ENCODE data around the gene RAPGEF6.
A peak's percentile ranks its signal among the peaks of the same experiment; 100 is the strongest.

RAPGEF6 gene

DNA sequence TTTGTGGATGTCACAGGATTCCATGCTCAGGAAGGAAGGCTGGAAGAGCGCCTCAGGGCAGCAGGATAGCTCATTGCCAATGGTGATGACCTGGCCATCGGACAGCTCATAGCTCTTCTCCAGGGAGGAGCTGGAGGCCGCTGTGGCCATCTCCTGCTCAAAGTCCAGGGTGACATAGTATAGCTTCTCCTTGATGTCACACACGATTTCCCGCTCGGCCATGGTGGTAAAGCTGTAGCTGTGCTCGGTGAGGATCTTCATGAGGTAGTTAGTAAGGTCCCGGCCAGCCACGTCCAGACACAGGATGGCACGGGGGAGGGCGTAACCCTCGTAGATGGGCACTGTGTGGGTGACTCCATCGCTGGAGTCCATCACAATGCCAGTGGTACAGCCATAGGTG is 24.3 kb upstream of the RAPGEF6 start:
- in situ Hi-C loops (cut with MboI; ENCODE audit: low sequenced_read_pairs), result no loop called here
- no peaks in the 10 kb centered on the region for H3K4me1 ChIP-seq
- H3K27me3 ChIP-seq (ENCODE audit: low read depth), result no peaks in the 10 kb centered on the region
- H3K36me3 ChIP-seq (replicated peaks), result peaks cover 17% of the 10 kb centered on the region
- no peak overlapping the region for H3K4me3 ChIP-seq
- DNase-seq (ENCODE audit: low spot score in 2 of 2), result no peak
- no peaks in the 10 kb centered on the region for H3K9me3 ChIP-seq

DNA sequence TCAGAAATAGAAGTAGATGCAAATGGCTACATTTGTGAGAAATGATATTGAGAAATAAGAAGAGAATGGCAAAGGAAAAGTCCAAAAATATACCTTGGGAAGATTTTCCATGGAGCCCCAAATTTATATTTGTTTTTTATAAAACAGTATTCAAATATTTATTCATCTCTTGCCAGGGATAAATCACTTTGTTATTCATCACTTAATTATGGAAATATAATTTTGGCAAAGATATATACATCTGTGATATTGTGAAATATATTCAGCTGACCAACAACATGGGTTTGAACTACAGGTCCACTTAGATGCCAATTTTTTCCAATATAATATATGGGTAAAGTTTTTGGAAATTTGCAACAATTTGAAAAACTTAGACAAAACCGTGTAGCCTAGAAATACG is 19.7 kb upstream of the RAPGEF6 start:
- no peaks in the 10 kb centered on the region for H3K27me3 ChIP-seq (ENCODE audit: low read depth)
- peaks cover 8% of the 10 kb centered on the region; the same call in 1 of the 2 replicates for H3K36me3 ChIP-seq (replicated peaks)
- H3K4me3 ChIP-seq, result no peak overlapping the region
- H3K4me1 ChIP-seq, result no peaks in the 10 kb centered on the region
- H3K9me3 ChIP-seq, result no peaks in the 10 kb centered on the region
- in situ Hi-C loops (cut with MboI; ENCODE audit: low sequenced_read_pairs), result no loop called here
- DNase-seq (ENCODE audit: low spot score in 2 of 2), result no peak

DNA sequence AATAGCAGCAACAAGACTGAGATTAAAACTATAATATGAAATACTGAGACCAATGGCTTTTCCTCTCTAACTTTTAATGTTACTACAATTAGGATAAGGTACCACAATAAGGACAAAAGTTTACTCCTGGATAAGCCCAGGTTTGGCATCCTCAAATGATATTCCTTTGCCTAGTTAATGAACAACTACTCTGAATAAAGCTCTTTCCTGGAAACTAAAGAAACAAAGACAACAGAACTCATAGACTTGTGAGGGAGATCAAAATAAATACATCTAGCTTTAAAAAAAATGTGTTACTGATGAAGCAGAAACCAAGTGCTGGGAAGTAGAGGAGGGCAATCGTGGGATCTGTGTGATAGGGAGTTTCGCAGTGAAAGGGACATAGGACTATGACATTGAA is 19.3 kb upstream of the RAPGEF6 start:
- no peaks in the 10 kb centered on the region for H3K4me1 ChIP-seq
- H3K4me3 ChIP-seq, result no peak overlapping the region
- no peaks in the 10 kb centered on the region for H3K9me3 ChIP-seq
- in situ Hi-C loops (cut with MboI; ENCODE audit: low sequenced_read_pairs), result no loop called here
- peaks cover 6% of the 10 kb centered on the region; the same call in 1 of the 2 replicates for H3K36me3 ChIP-seq (replicated peaks)
- no peak for DNase-seq (ENCODE audit: low spot score in 2 of 2)
- no peaks in the 10 kb centered on the region for H3K27me3 ChIP-seq (ENCODE audit: low read depth)

DNA sequence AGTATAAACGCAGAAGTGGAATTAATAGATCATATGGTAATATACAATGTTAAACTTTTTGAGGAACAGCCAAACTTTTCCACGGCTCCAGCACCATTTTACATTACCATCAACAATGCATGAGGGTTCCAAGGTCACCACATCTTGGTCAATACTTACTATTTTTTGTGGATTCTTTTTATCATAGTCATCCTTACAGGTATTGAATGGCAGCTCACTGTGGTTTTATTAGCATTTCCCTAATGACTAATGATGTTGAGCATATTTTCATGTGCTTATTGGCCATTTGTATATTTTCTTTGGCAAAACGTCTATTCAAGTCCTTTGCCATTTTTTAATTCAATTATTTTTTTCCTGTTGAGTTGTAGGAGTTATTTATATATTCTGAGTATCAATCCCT is 14.1 kb upstream of the RAPGEF6 start:
- in situ Hi-C loops (cut with MboI; ENCODE audit: low sequenced_read_pairs), result no loop called here
- Histone ChIP-seq H3K4me3 (no peak overlapping the region), H3K9me3 (no peaks in the 10 kb centered on the region), H3K4me1 (no peaks in the 10 kb centered on the region), H3K36me3 (replicated peaks) (peaks cover 11% of the 10 kb centered on the region), H3K27me3 (ENCODE audit: low read depth) (no peaks in the 10 kb centered on the region)
- no peak for DNase-seq (ENCODE audit: low spot score in 2 of 2)

DNA sequence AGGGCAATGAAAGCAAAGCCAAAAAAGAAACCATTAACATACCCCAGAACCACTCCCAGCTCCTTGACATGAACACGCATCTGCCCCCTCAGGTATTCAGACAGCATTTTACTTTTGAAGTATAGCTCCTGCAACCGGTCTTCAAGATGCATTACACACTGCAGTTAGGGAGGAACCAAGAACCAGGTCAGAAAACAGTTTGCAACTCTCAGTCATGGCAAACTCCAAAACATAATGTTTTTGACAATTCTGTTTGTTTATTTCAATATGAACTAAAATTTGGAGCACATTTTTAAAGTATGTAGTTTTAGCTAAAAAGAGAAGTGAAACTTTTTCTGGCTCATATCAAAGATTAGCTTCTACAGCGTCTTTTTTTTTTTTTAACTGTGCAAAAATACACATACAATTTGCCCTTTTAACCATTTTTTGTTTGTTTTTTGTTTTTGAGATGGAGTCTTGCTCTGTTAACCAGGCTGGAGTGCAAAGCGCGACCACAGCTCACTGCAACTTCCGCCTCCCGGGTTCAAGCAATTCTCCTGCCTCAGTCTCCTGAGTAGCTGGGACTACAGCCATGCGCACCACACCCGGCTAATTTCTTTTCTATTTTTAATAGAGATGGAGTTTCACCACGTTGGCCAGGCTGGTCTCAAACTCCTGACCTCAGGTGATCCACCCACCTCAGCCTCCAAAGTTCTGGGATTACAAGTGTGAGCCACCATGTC is 12.2 kb upstream of the RAPGEF6 start:
- Histone ChIP-seq H3K27me3 (ENCODE audit: low read depth) (no peaks in the 10 kb centered on the region), H3K4me1 (no peaks in the 10 kb centered on the region; the same call in 1 of the 2 replicates), H3K4me3 (no peak overlapping the region), H3K9me3 (no peaks in the 10 kb centered on the region), H3K36me3 (replicated peaks) (peaks cover 11% of the 10 kb centered on the region)
- in situ Hi-C loops (cut with MboI; ENCODE audit: low sequenced_read_pairs), result no loop called here
- DNase-seq (ENCODE audit: low spot score in 2 of 2), result no peak

DNA sequence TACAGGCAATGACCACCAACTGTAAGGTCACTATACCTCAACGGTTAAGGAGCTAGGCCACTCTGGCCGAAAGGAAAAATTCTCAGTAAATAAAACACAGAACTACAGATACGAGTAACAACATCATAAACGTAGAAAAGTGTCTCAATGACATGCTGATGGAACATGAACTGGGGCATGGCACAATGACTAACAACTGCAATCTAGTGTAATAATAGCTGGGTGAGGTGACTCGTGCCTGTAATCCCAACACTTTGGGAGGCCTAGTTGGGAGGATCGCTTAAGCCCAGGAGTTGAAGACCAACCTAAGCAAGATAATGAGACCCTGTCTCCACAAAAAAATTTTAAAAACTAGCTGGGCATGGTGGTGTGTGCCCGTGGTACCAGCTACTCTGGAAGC is 9.8 kb upstream of the RAPGEF6 start:
- in situ Hi-C loops (cut with MboI; ENCODE audit: low sequenced_read_pairs), result no loop called here
- Histone ChIP-seq H3K4me3 (no peak overlapping the region), H3K4me1 (peaks cover 6% of the 10 kb centered on the region; the same call in 1 of the 2 replicates), H3K27me3 (ENCODE audit: low read depth) (no peaks in the 10 kb centered on the region), H3K36me3 (replicated peaks) (peaks cover 7% of the 10 kb centered on the region; the same call in 1 of the 2 replicates), H3K9me3 (no peaks in the 10 kb centered on the region)
- DNase-seq (ENCODE audit: low spot score in 2 of 2), result no peak

DNA sequence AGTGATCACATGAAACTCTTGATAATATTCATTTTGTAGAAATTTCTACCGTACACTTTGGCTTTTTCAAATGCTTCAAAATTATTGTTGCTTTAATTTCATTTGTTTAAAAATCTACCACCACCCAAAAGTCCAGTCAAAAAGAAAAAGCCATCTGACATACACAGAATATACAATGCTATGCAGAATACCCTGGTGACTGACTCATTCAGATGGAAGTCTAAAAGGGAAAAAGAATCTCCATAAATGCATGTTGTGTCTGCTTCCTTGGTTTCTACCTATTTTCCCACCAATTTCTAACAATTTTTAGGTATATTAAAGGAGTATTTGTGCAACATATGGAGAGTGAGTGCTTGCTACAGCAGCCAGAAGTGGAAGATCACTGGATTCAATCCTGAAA is 9.3 kb upstream of the RAPGEF6 start:
- no peaks in the 10 kb centered on the region for H3K9me3 ChIP-seq
- no peaks in the 10 kb centered on the region for H3K27me3 ChIP-seq (ENCODE audit: low read depth)
- peaks cover 7% of the 10 kb centered on the region; the same call in 1 of the 2 replicates for H3K36me3 ChIP-seq (replicated peaks)
- H3K4me3 ChIP-seq, result no peak overlapping the region
- in situ Hi-C loops (cut with MboI; ENCODE audit: low sequenced_read_pairs), result no loop called here
- no peak for DNase-seq (ENCODE audit: low spot score in 2 of 2)
- peaks cover 6% of the 10 kb centered on the region; the same call in 1 of the 2 replicates for H3K4me1 ChIP-seq

DNA sequence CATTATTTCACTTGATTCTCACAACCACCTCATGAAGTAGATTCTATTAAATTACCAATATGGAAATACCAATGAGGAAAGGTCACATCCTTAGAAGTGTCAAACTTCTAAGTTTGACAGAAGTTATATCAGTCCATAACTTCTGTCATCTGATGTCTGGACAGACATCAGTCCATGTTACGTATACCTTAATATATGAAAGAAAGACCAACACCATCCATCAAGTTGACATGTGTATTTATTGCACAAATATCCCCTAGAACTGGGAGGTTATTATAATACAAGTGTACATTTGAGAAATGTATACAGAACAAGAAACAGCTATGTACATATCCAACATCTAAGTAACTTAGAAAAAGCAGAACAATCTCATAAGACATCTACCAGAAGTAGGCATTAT is 6.5 kb upstream of the RAPGEF6 start:
- Histone ChIP-seq H3K4me3 (no peak overlapping the region), H3K4me1 (peaks cover 9% of the 10 kb centered on the region), H3K27me3 (ENCODE audit: low read depth) (no peaks in the 10 kb centered on the region), H3K9me3 (no peaks in the 10 kb centered on the region), H3K36me3 (replicated peaks) (no peaks in the 10 kb centered on the region; the same call in 1 of the 2 replicates)
- DNase-seq (ENCODE audit: low spot score in 2 of 2), result no peak
- in situ Hi-C loops (cut with MboI; ENCODE audit: low sequenced_read_pairs), result no loop called here

DNA sequence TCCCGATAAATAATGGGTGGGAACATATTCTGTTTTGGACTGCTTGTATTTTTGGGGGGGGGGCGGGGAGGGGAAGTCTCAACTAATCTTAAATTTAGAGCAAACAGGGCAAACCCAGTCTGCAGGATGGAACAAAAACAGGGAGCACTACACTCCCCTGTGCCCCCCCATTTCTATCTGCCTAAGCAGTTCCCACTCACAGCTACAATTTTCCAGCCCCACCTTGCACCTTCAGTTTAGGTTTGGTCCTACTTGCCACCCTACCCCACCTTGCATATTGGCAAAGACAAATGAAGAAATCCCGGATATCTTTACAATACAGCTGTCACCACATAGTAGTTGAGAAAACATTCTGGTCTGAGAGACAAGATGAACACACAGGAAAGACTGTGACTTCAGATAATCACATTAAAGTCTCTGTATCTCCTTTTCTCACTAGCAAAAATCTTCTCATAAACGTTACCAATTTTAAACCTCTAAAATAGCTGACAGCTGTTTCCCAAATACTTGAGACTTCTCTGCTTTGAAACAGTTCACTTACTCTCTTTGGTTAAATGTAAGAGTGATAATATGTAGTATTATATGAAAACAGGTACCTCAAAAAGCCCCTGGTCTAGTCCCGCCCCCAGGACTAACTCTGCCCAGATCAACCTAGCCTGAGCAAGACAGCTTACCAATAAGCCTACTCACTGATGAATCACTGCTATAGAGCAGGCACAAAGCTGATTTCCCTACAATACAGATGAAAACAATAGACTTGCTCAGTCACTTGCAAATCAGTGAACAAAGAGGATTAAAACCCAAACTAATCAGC is 5.2 kb upstream of the RAPGEF6 start:
- DNase-seq (ENCODE audit: low spot score in 2 of 2), result peak; percentile 29 to 46
- in situ Hi-C loops (cut with MboI; ENCODE audit: low sequenced_read_pairs), result no loop called here

DNA sequence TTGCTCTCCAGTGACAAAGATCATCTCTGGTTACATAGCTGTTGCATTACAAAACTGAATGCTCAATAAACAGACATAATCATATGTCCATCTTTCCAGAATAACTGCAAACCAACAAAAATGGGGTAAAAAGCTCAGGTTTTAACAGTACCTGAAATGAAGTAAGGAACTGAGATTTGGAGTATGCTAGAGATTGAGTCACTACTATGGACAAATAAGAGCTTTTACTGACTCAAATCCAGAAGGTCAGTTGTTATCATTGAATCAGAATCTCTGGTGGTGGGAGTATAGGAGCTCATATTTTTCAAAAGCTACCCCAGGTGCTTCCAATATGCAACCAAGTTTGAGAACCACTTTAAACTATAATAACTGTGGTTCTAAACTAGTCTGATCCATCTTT is 4.1 kb upstream of the RAPGEF6 start:
- H3K27me3 ChIP-seq (ENCODE audit: low read depth), result no peaks in the 10 kb centered on the region
- no peaks in the 10 kb centered on the region; the same call in 1 of the 2 replicates for H3K36me3 ChIP-seq (replicated peaks)
- no peak for DNase-seq (ENCODE audit: low spot score in 2 of 2)
- H3K9me3 ChIP-seq, result no peaks in the 10 kb centered on the region
- in situ Hi-C loops (cut with MboI; ENCODE audit: low sequenced_read_pairs), result no loop called here
- peaks cover 16% of the 10 kb centered on the region for H3K4me1 ChIP-seq
- no peak overlapping the region for H3K4me3 ChIP-seq

More for the DNA sequence above, 5.2 kb upstream of the RAPGEF6 start:
- Histone ChIP-seq H3K9me3 (no peaks in the 10 kb centered on the region), H3K27me3 (ENCODE audit: low read depth) (no peaks in the 10 kb centered on the region), H3K4me3 (no peak overlapping the region), H3K36me3 (replicated peaks) (no peaks in the 10 kb centered on the region; the same call in 1 of the 2 replicates), H3K4me1 (peaks cover 16% of the 10 kb centered on the region)

DNA sequence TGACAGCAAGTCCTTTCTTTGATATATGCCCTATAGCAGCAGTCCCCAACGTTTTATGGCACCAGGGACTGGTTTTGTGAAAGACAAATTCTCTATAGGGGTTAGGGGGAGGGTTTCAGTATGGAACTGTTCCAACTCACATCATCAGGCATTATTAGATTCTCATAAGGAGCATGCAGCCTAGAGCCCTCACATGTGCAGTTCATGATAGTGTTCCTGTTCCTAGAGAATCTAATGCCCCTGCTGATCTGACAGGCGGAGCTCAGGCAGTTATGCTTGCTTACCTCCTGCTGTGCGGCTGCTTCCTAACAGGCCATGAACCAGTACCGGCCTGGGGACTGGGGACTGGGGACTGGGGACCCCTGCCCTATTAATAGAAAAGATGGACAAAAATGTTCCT is 2.7 kb upstream of the RAPGEF6 start:
- H3K4me3 ChIP-seq, result no peak overlapping the region
- in situ Hi-C loops (cut with MboI; ENCODE audit: low sequenced_read_pairs), result no loop called here
- peaks cover 17% of the 10 kb centered on the region for H3K4me1 ChIP-seq
- H3K36me3 ChIP-seq (replicated peaks), result no peaks in the 10 kb centered on the region
- H3K9me3 ChIP-seq, result no peaks in the 10 kb centered on the region
- H3K27me3 ChIP-seq (ENCODE audit: low read depth), result no peaks in the 10 kb centered on the region
- no peak for DNase-seq (ENCODE audit: low spot score in 2 of 2)

DNA sequence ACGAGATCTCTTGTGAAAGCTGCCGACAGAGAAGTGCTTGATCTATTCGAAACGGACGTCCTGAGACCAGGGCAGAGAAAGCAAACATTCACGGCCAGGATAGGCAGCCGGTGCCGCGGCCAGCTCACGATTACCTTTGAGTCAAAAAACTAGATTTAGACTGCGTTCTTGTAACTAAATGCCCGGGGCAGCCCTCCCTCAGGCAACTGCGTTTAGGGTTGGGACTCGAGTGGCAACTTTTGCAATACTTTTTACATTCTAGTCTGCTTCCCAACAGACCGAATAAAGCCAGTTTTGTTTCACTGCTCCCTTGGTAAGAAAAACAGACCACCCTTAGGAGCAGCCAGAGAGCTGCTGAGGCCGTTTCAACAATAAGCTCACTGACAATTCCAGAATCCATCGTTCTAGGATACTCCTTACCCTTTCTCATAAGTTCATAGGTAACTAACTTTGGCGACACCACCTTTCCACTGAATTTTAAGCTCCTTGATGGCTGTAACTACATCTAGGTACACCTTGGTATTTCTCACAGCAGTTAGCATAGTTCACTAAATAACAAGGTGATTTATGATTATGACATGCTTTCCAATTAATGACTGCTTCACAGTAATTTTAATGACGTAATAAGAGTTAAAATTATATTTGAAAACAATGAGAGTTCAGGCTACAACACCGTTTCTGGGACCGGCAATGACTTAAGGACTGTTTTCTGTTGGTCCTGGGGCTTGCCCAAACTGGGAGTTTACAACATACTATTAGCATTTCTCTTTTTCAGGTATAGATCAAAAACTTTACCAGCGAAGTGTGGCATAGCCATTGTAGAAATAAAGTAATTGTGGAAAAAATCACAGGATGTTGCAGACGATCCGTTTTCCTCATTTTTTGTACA is 899 bp upstream of the RAPGEF6 start:
- Histone ChIP-seq H3K27me3 (ENCODE audit: low read depth) (no peaks in the 10 kb centered on the region), H3K9me3 (no peaks in the 10 kb centered on the region), H3K4me1 (peaks cover 22% of the 10 kb centered on the region), H3K36me3 (replicated peaks) (no peaks in the 10 kb centered on the region), H3K4me3 (peak overlapping the region; percentile 80)
- in situ Hi-C loops (cut with MboI; ENCODE audit: low sequenced_read_pairs), result no loop called here
- DNase-seq (ENCODE audit: low spot score in 2 of 2), result peak in 1 of 2 experiments; percentile 26

DNA sequence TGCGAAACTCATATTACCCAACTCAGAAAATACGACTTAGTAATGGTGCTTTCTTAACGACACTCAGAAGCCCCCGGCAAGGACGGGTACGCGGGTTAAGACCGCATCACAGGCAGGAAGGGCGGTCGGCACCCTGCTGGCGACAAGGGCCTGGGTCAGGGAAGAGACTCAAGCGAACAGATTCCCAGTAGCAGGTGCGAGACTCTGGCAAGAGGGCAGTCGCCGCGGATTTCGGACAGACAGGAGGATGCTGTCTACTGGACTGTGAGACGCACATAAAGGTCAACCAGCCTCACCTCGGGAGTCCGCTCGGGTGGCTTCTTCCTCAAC is 398 bp downstream of the RAPGEF6 start:
- Histone ChIP-seq H3K9me3 (no peaks in the 10 kb centered on the region), H3K4me1 (peaks cover 34% of the 10 kb centered on the region), H3K27me3 (ENCODE audit: low read depth) (no peaks in the 10 kb centered on the region), H3K36me3 (replicated peaks) (no peaks in the 10 kb centered on the region), H3K4me3 (peak overlapping the region; percentile 80)
- in situ Hi-C loops (cut with MboI; ENCODE audit: low sequenced_read_pairs), result no loop called here
- peak; percentile 52 to 80 for DNase-seq (ENCODE audit: low spot score in 2 of 2)

Measured in HAP-1 (cell line).